Limb (tissue), 2 donors: Measurements from ENCODE around the gene PARD3B.

Source experiments
- DNase-seq, 2 donors: peaks; one replicate each; pipeline ENCODE4 v3.0.0-alpha.2; 2016; ENCODE audit errors: extremely low spot score in 2 of 2

PARD3B gene

DNA sequence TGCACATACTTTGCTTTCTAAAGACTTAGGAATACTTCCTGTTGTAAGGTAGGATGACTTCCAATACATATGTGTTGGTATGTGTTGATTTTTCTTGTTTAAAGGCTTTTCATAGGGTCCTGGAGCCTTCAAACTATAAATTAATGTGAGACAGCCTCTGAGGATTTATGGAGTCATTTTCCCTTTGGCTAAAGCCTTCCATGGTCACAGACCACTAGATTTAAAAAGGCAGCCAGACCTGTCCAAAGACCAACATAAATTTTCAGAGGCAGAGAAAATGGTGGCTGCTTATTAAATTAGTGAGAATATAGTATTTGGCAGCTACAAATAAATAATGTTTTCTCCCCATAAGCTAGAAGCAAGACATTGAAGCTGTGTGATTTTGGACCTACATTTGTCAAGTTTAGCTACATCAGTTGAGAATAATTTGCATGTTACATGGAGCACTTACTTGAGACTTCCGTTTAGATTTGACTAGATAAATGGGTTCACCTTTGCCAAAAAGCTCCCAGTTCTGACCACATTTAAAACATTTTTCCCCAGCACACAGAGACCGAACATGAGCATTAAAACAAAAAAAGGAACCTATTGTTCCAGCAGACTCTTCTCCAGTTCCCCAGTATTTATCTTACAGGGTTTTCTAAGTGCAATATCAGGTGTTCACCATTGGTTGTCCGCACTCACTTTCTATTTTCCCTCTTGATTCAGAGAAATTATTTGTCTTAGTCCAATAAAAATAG is 402.9 kb downstream of the PARD3B start:
- DNase-seq = no peak

- DNase-seq = no peak
These were observed 403.5 kb downstream of the PARD3B start for GRCh38 chr2:204948822-204949221.

DNA sequence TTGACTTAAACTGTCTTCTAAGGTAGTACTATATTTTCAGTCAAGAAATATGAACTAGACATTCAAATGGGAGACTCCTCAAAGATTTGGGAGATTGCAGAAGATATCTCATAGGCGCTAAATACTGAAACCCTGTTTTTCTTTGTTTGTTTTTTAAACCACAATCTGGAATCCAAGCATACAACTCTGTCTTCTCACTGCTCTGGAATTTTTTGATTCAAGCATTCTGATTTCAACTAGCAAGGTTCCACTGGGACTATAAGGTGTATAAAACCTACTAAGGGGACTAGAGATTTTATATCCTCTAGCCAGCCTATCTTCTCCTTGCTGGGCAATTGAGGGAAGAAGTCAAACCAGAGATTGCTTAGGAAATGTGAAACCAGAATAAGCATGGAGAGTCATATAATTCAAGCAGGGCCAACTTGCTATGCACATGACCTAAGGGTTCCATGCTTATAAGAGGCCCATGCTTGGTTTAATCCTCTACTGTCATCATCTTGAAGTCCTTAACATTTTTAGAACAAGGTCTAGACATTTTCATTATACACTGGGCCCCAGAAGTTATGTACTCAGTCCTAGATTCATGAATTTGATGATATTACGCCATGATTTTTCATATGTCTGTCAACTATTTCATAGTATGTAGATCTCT is 405.5 kb downstream of the PARD3B start:
- no peak for DNase-seq

- no peak for DNase-seq
These were observed 413.1 kb downstream of the PARD3B start for GRCh38 chr2:204958371-204958770.

DNA sequence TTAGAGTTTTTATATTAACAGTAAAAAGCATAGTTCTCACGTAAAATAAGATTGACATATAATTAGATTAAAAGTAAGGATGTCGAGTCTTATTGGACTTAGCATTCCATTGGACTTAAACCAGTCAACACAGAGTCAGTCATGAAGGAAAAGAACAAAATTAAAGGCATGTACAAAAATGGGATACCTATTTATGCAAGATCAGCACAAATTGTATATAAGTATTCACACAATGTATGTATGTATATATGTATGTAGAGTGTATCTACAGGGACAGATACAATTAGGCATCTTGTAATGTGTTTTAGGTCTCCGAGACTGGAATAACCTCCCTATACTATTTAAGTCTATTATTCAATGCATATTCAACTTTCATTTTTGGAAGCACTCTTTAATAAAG is 419.1 kb downstream of the PARD3B start:
- DNase-seq = no peak

- DNase-seq = no peak
These were observed 421.0 kb downstream of the PARD3B start for GRCh38 chr2:204966245-204966644.

- no peak for DNase-seq
These were observed 422.1 kb downstream of the PARD3B start for GRCh38 chr2:204967199-204967960.

DNA sequence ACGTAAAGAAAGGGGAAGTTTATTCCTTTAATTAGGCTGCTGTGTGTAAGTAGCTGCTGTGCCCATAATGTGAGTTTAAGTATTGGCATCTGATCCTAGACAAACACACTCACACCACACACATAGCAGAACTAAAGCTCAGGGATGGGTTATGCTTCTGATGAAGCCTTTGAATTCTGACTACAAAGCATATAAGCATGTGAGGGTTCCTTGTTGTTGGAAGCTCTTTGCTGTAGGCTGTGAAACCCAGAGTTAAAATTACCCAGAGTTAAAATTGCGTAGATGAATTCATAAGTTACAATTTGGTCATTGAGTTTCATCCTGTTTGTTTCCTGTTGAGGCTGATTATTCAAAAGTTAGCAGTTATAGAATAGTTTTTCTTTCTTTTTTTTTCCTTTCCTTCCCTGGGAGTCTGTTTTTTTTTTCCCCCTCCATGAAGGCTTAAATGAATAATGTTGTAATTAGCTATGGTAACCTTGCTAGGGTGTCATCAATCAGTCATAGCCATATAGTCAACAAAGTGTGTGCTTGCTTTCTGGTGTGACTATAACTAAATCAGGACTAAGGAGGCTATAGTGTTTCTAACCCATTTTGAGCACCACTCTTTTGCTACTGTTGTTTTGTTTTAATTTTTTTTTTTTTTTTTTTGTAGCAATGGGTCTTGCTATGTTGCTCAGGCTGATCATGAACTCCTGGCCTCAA is 426.1 kb downstream of the PARD3B start:
- DNase-seq = no peak

GRCh38 chr2:204972161-204972560 is 426.9 kb downstream of the PARD3B start:
- DNase-seq = no peak

- no peak for DNase-seq
These were observed 427.5 kb downstream of the PARD3B start for GRCh38 chr2:204972606-204973336.

DNA sequence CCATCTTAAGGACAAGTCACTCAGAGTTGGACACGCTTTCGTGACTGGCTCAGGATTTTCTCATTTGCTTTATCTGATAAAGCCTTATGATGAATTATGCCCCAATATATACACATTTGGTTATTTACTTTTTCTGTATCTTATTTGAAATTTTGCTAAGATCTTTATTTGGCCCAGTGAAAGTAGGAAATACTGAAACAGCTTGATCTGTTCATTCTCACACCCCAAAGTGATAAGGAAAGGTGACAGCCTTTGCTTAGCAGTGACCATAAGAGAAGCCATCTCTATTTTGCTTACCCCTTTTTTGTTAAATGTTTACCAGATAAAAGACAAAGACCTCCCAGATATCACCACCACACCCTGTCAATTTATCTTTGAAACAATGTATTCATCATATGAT is 428.3 kb downstream of the PARD3B start:
- no peak for DNase-seq

DNA sequence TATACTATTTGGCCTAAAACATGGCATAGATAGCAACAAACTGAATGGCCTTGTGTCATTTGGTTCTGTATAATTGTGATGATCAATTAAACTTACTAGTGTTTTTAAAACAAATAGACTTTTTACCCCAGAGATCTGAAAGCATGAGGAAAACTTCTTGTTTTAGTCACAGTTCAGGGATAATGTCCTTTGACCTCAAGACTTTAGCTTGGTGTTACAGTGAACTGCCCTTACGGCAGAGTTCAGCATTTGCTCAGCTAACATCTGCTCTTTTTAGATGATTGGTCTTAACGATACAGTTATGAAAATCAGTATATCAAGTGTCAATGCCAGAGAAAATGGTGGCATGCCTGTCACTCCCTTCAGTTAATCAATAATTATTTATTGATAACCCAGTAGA is 429.2 kb downstream of the PARD3B start:
- no peak for DNase-seq

DNA sequence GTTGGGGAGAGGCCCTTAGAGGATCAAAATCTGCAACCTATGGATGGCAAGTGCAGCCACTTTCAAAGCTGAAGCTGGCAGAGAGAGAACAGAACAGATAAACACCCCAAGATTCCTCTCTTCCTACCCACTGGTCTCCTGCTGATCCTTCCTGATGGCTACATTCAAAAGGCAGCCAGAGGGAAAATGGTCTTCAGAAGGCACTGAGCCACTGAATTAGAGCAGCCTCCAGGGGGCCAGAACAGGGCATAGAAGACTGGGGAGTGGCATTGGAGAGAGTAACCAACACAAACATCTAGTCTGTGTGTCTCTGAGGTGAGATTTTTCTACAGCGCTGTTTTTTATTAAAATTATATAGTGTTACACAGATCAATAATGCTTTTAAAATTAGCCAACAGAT is 432.6 kb downstream of the PARD3B start:
- DNase-seq = no peak

- no peak for DNase-seq
These were observed 437.0 kb downstream of the PARD3B start for GRCh38 chr2:204982303-204982702.

DNA sequence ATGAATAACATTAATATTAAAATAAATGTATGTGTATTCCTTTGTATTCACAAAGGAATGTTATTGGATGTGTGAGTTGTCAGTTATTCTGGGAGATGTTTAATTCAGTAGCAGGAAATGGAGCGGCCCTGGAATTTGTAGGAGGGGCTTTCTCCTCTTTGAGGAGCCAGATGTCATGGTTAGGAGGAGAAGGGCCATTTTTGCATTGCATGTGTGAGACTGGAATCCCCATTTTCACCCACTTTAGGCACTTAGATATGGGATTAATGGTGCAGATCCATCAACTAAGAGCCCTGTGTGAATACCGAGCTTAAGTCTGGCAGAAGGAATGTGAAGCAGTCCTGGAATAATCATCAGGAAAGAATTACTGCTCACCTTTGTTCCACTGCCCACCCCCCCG is 439.2 kb downstream of the PARD3B start:
- DNase-seq = no peak

DNA sequence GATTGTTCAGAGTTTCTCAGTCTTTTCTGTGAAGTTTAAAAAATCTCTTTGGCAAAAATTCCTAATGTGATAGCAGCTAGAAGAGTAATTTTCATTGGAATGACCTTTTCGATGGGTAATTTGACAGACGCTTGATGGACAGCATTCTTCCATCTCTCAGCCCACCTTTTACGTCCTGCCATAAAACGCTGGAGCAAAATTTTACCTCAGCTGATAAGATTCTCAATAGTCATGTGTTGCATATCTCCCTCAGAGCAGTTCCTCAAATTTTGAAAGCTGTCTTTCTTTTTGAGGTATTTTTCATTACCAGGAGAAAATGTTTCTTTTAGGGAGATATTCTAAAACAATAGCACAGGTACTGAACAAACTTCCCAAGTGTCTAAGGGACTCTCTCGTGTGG is 441.4 kb downstream of the PARD3B start:
- DNase-seq = no peak

DNA sequence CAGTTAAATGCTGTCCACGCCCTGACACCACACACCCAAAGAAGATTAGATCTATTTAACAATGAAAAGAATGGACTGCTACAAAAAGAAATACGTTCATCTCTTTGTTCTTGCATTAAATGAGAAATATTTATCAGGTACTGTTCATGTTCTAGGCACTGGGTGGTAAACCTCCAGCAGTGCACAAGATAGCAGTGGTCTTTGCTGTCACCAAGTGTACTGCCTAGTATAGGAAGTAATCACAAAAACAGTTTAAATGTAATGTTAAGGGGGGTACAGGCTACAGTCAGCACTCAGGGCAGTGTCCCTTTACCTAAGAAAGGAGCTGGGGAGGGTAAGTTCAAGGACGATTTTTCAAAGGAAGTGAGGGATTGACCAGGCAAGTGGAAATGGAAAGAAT is 443.6 kb downstream of the PARD3B start:
- DNase-seq = no peak

DNA sequence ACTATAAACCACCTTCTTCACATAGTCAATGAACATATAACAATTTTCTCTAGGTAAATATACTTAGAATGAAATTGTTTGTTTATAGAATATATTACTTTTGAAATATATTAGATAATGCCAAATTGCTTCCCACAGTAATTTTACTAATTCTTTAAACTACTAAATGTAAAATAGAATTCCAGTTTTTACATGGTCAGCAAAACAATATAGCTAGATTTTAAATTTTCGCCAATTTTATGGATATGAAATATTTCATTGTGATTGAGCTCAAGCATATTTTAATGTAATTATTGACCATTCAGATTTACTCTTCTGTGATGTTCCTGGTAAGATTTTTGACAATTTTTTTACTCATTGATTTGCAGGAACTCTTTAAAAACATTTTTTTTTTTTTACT is 444.6 kb downstream of the PARD3B start:
- no peak for DNase-seq

- no peak for DNase-seq
These were observed 456.2 kb downstream of the PARD3B start for GRCh38 chr2:205001300-205001966.

- no peak for DNase-seq
These were observed 457.1 kb downstream of the PARD3B start for GRCh38 chr2:205002390-205002789.

GRCh38 chr2:205003288-205003687 is 458.0 kb downstream of the PARD3B start:
- DNase-seq = no peak
